Liver (tissue), 3 donors: ENCODE results near the gene HVCN1.

Experiments
- ATF3 ChIP-seq: IDR thresholded peaks from 2 replicates; pipeline ENCODE4 v1.6.1; 2016; ENCODE audit warnings: antibody characterized with exemption
- CTCF ChIP-seq: fragments of 150-350 bp; IDR thresholded peaks from 2 replicates; pipeline ENCODE4 v1.5.1; 2017; ENCODE audit warnings: improper control_type of control experiment, low read depth, low read length; ENCODE audit not compliant: missing input control
- EGR1 ChIP-seq, 2 donors: IDR thresholded peaks; 2 replicates each; pipeline ENCODE4 v1.6.1; 2016 to 2018; ENCODE audit warnings: antibody characterized with exemption in 2 of 2, low read depth in 2 of 2
- GABPA ChIP-seq, 2 donors: IDR thresholded peaks in 1 of 2; conservative IDR thresholded peaks in 1 of 2; 2 replicates each; pipeline ENCODE4 v1.6.1; 2016; ENCODE audit warnings: antibody characterized with exemption in 2 of 2, mild to moderate bottlenecking in 1 of 2, moderate library complexity in 1 of 2
- JUND ChIP-seq, 2 donors: IDR thresholded peaks; 2 replicates each; pipeline ENCODE4 v1.6.1; 2016; ENCODE audit warnings: antibody characterized with exemption in 2 of 2
- MAX ChIP-seq: IDR thresholded peaks from 2 replicates; pipeline ENCODE4 v1.6.1; 2016; ENCODE audit warnings: antibody characterized with exemption
- RAD21 ChIP-seq, 2 donors: IDR thresholded peaks; 2 replicates each; pipeline ENCODE4 v1.6.1; 2016; ENCODE audit warnings: antibody characterized with exemption in 2 of 2, mild to moderate bottlenecking in 2 of 2
- REST ChIP-seq: IDR thresholded peaks from 2 replicates; pipeline ENCODE4 v1.6.1; 2016; ENCODE audit warnings: antibody characterized with exemption, mild to moderate bottlenecking
- RXRA ChIP-seq, 2 donors: IDR thresholded peaks; 2 replicates each; pipeline ENCODE4 v1.6.1; 2017 to 2018; ENCODE audit warnings: antibody characterized with exemption in 2 of 2, mild to moderate bottlenecking in 1 of 2
- SP1 ChIP-seq: IDR thresholded peaks from 2 replicates; pipeline ENCODE4 v1.6.1; 2018; ENCODE audit warnings: antibody characterized with exemption, mild to moderate bottlenecking
- TAF1 ChIP-seq: conservative IDR thresholded peaks from 2 replicates; pipeline ENCODE4 v1.6.1; 2016; ENCODE audit warnings: antibody characterized with exemption, mild to moderate bottlenecking
- YY1 ChIP-seq: IDR thresholded peaks from 2 replicates; pipeline ENCODE4 v1.6.1; 2016; ENCODE audit warnings: antibody characterized with exemption, mild to moderate bottlenecking
- donor health status: healthy.
- donor health status: healthy.

DNA sequence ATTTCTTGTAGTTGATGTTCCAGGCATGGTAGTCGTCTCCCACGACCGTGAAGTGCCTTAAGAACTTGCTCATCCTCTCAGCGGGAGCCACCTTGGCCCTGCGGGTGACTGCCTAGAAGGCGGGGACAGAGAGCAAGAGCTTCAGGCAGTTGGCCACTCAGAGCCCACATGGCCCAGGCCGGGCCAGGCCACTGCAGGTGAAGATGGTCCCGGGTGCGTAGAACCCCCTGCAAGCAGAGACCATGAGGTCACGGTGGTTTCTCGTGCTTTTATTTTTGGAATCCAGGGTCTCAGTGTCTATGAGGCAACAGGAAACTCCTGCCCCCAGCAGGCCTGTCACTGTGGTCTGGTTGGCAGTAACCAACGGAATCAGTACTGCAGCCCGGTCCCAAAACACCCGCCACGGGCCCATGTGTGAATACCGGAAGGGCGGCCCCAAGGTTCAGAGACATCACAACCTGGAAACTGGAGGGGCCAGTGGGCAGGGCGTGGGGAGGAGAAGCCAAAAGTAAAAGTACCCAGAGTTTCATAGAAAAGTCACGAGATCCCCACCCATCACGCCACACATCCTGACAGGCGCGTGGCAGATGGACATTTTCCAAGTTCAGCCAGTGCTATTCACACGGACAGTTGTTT is 27.5 kb downstream of the HVCN1 start:
- no peak for TF ChIP-seq YY1
- no peak for TF ChIP-seq GABPA (IDR thresholded peaks at IDR 0.05 in 1 of 2, conservative IDR thresholded peaks at IDR 0.05 in 1 of 2)
- TF ChIP-seq TAF1: no peak
- no peak for TF ChIP-seq CTCF
- no peak for TF ChIP-seq RAD21 (IDR thresholded peaks at IDR 0.05)
- TF ChIP-seq MAX: no peak
- no peak for TF ChIP-seq JUND (IDR thresholded peaks at IDR 0.05)
- TF ChIP-seq EGR1 (IDR thresholded peaks at IDR 0.05; ENCODE audit: low read depth in 2 of 2): no peak
- no peak for TF ChIP-seq ATF3
- no peak for TF ChIP-seq RXRA (IDR thresholded peaks at IDR 0.05)
- TF ChIP-seq REST: no peak
- TF ChIP-seq SP1: no peak
